Measurements from ENCODE around the gene ZPBP. TPM values are rescaled to one million over a fixed set of nuclear protein-coding genes. Genes with fewer than 3 reads are reported as not detected.

Gene ZPBP
- total and polyA plus RNA-seq, 2 donors (not counting 1 experiment from before 2014, with no cell fraction given), result not detected

DNA sequence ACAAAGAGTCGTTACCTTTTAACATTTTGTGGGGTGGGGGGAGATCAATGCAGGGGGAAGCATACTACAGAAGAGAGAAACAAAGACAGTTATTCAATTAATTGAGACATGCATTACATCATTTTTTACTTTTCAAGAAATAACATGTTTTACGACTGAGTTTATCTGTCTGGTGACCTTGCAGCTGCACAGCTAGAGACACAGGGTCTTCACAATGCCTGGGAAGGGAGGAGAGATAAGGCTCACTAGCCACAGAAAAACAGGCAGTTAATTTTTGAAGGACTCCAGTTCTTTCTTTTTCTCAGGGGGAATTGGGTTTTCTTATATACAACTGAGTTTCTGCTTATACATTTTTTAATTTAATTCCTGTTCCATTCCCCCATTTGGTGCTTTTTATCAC, 30.1 kb downstream of the ZPBP start:
- no peak for TF ChIP-seq EZH2 (IDR thresholded peaks at IDR 0.05; ENCODE audit: borderline replicate concordance, insufficient read depth, low read depth, low read length, poor library complexity, severe bottlenecking)
- TF ChIP-seq, protein P1, sequence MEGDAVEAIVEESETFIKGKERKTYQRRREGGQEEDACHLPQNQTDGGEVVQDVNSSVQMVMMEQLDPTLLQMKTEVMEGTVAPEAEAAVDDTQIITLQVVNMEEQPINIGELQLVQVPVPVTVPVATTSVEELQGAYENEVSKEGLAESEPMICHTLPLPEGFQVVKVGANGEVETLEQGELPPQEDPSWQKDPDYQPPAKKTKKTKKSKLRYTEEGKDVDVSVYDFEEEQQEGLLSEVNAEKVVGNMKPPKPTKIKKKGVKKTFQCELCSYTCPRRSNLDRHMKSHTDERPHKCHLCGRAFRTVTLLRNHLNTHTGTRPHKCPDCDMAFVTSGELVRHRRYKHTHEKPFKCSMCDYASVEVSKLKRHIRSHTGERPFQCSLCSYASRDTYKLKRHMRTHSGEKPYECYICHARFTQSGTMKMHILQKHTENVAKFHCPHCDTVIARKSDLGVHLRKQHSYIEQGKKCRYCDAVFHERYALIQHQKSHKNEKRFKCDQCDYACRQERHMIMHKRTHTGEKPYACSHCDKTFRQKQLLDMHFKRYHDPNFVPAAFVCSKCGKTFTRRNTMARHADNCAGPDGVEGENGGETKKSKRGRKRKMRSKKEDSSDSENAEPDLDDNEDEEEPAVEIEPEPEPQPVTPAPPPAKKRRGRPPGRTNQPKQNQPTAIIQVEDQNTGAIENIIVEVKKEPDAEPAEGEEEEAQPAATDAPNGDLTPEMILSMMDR (IDR thresholded peaks at IDR 0.05), result no peak

DNA sequence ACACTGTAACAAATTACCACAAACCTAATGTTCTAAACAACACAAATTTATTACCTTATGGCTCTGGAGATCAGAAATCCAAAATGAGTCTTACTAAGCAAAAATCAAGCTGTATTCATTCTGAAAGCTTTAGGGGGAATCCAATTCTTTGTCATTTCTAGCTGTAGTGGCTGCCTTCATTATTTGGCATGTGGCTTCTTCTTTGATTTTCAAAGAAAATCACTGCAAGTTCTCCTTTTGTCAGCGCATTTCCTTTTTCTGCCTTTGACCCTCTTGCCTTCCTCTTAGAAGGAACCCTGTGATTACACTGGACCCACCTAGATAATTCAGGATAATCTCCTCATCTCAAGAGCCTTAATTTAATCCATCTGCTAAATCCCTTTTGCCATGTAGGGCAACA, 36.9 kb downstream of the ZPBP start:
- no peaks in the 10 kb centered on the region for H3K36me3 ChIP-seq (replicated peaks in 1 of 2; ENCODE audit: control extremely low read depth in 1 of 2, control insufficient read depth in 1 of 2, extremely low read depth in 1 of 2, insufficient read depth in 2 of 2, low read length in 1 of 2)
- H3K4me3 ChIP-seq (ENCODE audit: control extremely low read depth in 1 of 5, extremely low read depth in 1 of 5, insufficient read depth in 1 of 5, low read depth in 2 of 5, low read length in 4 of 5), result no peak overlapping the region
- H3K27ac ChIP-seq (ENCODE audit: low read length in 2 of 2), result no peak overlapping the region
- Mint-ChIP-seq H3K27me3 (peaks cover 43% of the 10 kb centered on the region), H3K9me3 (ENCODE audit: insufficient read depth) (no peaks in the 10 kb centered on the region), H3K4me1 (no peaks in the 10 kb centered on the region), H3K4me3 (no peak overlapping the region), H3K27ac (no peak overlapping the region)
- no peak for ATAC-seq (ENCODE audit: low read depth)
- no peaks in the 10 kb centered on the region for H3K9me3 ChIP-seq (ENCODE audit: control extremely low read depth in 1 of 3, control insufficient read depth in 2 of 3, insufficient read depth in 1 of 3, low read length in 2 of 3)
- H3K27me3 ChIP-seq (replicated peaks in 1 of 4; ENCODE audit: control extremely low read depth in 1 of 4, control insufficient read depth in 3 of 4, insufficient read depth in 4 of 4, low read length in 3 of 4), result peaks cover 0 to 7% (median 0%) of the 10 kb centered on the region in 4 experiments
- WGBS (ENCODE audit: insufficient coverage), result 13% methylated on average over 1 of the region's 1 CpG
- H3K4me2 ChIP-seq (replicated peaks; ENCODE audit: low read depth, low read length, poor library complexity, severe bottlenecking), result no peak overlapping the region
- intact Hi-C loops (cut with micrococcal nuclease), result no loop called here
- TF ChIP-seq, protein P1 (IDR thresholded peaks at IDR 0.05), result no peak
- TF ChIP-seq EZH2 (IDR thresholded peaks at IDR 0.05; ENCODE audit: borderline replicate concordance, insufficient read depth, low read depth, low read length, poor library complexity, severe bottlenecking), result no peak
- no peak overlapping the region for H3K9ac ChIP-seq (ENCODE audit: low read length)
- no peaks in the 10 kb centered on the region for H3K4me1 ChIP-seq (ENCODE audit: control insufficient read depth in 2 of 2, insufficient read depth in 2 of 2, low read length in 2 of 2)
- CTCF ChIA-PET, result no interaction called here
- H3K79me2 ChIP-seq (ENCODE audit: control insufficient read depth, insufficient read depth, low read length), result no peaks in the 10 kb centered on the region
- POLR2A ChIA-PET, result no interaction called here
- H4K20me1 ChIP-seq (ENCODE audit: control insufficient read depth, insufficient read depth, low read length, poor library complexity, severe bottlenecking), result no peaks in the 10 kb centered on the region
- no peak for DNase-seq
- H2AFZ ChIP-seq (ENCODE audit: insufficient read depth, low read depth, low read length, poor library complexity, severe bottlenecking), result no peak overlapping the region

More for the DNA sequence above, 30.1 kb downstream of the ZPBP start:
- Mint-ChIP-seq H3K9me3 (ENCODE audit: insufficient read depth) (peaks cover 7% of the 10 kb centered on the region), H3K27me3 (peaks cover 16% of the 10 kb centered on the region), H3K4me3 (no peak overlapping the region), H3K27ac (no peak overlapping the region), H3K4me1 (peaks cover under 1% of the 10 kb centered on the region)
- H3K4me1 ChIP-seq (ENCODE audit: control insufficient read depth in 2 of 2, insufficient read depth in 2 of 2, low read length in 2 of 2), result peaks cover 3 to 4% of the 10 kb centered on the region in 2 donors
- CTCF ChIA-PET, result no interaction called here
- H3K9ac ChIP-seq (ENCODE audit: low read length), result no peak overlapping the region
- no peak for ATAC-seq (ENCODE audit: low read depth)
- no CpG with 5 or more reads among the region's 2 CpGs for WGBS (ENCODE audit: insufficient coverage)
- H3K27me3 ChIP-seq (replicated peaks in 1 of 4; ENCODE audit: control extremely low read depth in 1 of 4, control insufficient read depth in 3 of 4, insufficient read depth in 4 of 4, low read length in 3 of 4), result peaks cover 0 to 7% (median 0%) of the 10 kb centered on the region in 4 experiments
- H3K79me2 ChIP-seq (ENCODE audit: control insufficient read depth, insufficient read depth, low read length), result no peaks in the 10 kb centered on the region
- H4K20me1 ChIP-seq (ENCODE audit: control insufficient read depth, insufficient read depth, low read length, poor library complexity, severe bottlenecking), result no peaks in the 10 kb centered on the region
- POLR2A ChIA-PET, result no interaction called here
- no peak overlapping the region for H3K4me2 ChIP-seq (replicated peaks; ENCODE audit: low read depth, low read length, poor library complexity, severe bottlenecking)
- H3K36me3 ChIP-seq (replicated peaks in 1 of 2; ENCODE audit: control extremely low read depth in 1 of 2, control insufficient read depth in 1 of 2, extremely low read depth in 1 of 2, insufficient read depth in 2 of 2, low read length in 1 of 2), result no peaks in the 10 kb centered on the region
- H3K9me3 ChIP-seq (ENCODE audit: control extremely low read depth in 1 of 3, control insufficient read depth in 2 of 3, insufficient read depth in 1 of 3, low read length in 2 of 3), result peaks cover 0 to 9% (median 8%) of the 10 kb centered on the region in 3 donors
- H3K27ac ChIP-seq (ENCODE audit: low read length in 2 of 2), result no peak overlapping the region
- no peak for DNase-seq
- intact Hi-C loops (cut with micrococcal nuclease), result no loop called here
- no peak overlapping the region for H3K4me3 ChIP-seq (ENCODE audit: control extremely low read depth in 1 of 5, extremely low read depth in 1 of 5, insufficient read depth in 1 of 5, low read depth in 2 of 5, low read length in 4 of 5)
- H2AFZ ChIP-seq (ENCODE audit: insufficient read depth, low read depth, low read length, poor library complexity, severe bottlenecking), result no peak overlapping the region

Data from B cell (primary cell).